22Rv1 (cell line): Measurements from ENCODE around the gene LRRC45.

Source experiments
- ZFX ChIP-seq: fragments of 450-650 bp; IDR thresholded peaks from 2 replicates; pipeline ENCODE4 v1.6.1; 2017; ENCODE audit warnings: antibody characterized with exemption, borderline replicate concordance
- TF ChIP-seq, protein P1 (sequence below): fragments of 450-650 bp; IDR thresholded peaks from 2 replicates; pipeline ENCODE4 v1.5.1; 2017; ENCODE audit warnings: mild to moderate bottlenecking

DNA sequence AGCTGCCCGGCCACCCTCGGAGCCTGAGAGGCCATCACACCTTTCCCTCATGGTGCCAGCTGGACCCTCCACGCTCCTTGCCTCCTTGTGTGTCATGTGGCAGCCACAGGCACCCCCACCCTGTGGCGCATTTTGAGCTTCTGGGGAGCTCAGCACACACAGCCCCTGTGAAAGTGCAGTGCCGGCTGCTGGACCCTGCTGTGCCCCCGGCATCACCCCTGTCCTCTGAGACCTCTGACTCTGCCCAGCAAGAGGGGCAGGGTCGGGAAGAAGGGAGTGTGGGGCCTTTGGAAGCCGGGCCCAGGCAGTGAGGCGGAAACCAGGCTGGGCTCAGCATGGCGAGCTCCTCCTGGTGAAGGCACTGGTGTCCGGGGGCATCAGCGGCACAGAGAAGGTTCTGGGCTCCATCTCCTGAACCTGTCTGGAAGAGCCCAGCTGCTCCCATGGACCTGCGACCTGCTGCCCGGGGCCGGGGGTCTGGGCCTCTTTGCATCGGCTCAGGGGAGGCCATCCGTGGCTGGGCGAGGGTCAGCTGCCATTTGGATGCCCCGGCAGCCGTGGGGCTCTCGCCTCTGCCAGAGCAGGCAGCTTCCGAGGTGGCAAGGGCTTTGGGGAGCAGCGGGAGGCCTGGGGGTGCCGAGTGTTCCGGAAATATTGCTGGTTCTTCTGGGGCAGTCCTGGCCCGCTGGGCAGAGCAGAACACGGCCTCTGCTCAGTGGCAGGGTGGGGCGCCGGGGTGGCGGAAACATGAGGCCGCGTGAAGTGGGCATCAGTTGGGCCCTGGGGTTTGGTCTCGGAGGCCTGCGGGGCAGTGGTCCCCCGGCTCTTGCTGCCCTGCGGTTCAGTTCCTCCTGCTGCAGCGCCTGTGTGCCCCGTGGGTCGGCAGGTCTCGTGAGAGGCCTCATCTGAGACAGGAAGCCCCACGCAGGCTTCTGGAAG, 18.3 kb upstream of the LRRC45 start:
- TF ChIP-seq, protein P1, sequence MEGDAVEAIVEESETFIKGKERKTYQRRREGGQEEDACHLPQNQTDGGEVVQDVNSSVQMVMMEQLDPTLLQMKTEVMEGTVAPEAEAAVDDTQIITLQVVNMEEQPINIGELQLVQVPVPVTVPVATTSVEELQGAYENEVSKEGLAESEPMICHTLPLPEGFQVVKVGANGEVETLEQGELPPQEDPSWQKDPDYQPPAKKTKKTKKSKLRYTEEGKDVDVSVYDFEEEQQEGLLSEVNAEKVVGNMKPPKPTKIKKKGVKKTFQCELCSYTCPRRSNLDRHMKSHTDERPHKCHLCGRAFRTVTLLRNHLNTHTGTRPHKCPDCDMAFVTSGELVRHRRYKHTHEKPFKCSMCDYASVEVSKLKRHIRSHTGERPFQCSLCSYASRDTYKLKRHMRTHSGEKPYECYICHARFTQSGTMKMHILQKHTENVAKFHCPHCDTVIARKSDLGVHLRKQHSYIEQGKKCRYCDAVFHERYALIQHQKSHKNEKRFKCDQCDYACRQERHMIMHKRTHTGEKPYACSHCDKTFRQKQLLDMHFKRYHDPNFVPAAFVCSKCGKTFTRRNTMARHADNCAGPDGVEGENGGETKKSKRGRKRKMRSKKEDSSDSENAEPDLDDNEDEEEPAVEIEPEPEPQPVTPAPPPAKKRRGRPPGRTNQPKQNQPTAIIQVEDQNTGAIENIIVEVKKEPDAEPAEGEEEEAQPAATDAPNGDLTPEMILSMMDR: no peak
- no peak for TF ChIP-seq ZFX
